ENCODE data around the gene FNDC11.
"Not testable (repeated sequence)": the region's sequence is repeated elsewhere in the genome, so short reads cannot be mapped to it uniquely, and the experiment has no call there.

FNDC11 gene, protein sequence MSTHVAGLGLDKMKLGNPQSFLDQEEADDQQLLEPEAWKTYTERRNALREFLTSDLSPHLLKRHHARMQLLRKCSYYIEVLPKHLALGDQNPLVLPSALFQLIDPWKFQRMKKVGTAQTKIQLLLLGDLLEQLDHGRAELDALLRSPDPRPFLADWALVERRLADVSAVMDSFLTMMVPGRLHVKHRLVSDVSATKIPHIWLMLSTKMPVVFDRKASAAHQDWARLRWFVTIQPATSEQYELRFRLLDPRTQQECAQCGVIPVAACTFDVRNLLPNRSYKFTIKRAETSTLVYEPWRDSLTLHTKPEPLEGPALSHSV

DNA sequence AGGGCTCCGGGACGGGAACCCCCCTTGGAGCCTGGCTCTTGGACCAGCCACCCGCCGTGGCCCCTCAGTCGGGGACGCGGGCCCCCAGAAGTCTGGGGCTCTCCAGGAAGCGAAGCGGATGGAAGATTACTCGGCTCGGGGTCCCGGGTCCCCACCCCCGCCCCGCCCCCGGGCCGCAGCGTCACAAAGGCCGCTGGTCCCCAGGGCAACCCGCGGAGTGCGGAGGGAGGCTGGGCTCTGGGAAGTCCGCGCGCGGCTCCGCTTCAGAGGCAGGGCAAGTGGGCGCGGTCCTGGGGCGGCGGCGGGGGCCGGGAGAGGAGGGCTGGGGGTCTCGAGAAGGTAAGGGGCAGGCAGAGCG is at the start of gene FNDC11:
TSS of gene FNDC11 (plus strand) at position 227 of the 358 bp plus-strand sequence. CDS start 1,505 bp downstream, outside the sequence.
- DNase-seq = peak; percentile 29

DNA sequence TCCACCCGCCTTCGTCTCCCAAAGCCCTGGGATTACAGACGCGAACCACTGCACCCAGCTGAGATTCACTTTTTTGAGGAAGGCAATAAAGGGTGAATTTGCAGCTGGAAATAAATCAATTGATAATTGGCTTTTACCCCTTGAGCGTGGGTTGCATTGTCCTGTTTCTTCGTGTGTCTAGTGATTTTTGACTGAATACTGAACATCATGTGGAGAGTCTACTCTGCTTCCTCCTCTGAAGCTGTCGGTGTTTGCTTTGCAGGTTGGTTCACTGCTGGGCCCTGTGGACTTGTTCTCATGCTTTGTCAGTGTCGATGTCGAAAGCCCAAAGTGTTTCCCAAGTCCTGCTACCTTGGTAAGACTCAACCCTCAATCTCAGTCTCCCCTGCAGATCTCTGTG is 49.3 kb upstream of the FNDC11 start:
- DNase-seq = no peak

GRCh38 chr20:63505281-63505680 is 48.7 kb upstream of the FNDC11 start:
- DNase-seq = no peak

DNA sequence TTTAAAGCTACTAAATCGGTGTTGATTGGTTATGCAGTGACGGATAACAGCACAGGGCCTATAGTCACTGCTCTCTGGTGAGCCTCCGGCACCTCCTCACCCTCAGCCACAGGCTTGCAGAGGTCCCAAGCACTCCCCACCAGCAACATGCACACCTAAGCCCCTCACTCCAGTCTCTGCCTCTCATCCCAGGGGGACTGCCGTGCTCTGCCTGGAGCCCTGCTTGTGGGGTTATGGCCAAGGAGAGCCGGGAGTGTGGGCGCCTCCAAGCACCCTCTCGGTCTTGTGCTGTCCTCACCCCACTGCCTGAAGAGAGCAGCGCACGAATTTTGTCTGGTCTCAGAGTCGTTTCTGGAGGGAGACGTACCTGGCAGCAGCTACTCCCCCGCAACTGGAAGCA is 48.2 kb upstream of the FNDC11 start:
- no peak for DNase-seq

GRCh38 chr20:63507083-63507743 is 46.7 kb upstream of the FNDC11 start:
- DNase-seq = no peak

DNA sequence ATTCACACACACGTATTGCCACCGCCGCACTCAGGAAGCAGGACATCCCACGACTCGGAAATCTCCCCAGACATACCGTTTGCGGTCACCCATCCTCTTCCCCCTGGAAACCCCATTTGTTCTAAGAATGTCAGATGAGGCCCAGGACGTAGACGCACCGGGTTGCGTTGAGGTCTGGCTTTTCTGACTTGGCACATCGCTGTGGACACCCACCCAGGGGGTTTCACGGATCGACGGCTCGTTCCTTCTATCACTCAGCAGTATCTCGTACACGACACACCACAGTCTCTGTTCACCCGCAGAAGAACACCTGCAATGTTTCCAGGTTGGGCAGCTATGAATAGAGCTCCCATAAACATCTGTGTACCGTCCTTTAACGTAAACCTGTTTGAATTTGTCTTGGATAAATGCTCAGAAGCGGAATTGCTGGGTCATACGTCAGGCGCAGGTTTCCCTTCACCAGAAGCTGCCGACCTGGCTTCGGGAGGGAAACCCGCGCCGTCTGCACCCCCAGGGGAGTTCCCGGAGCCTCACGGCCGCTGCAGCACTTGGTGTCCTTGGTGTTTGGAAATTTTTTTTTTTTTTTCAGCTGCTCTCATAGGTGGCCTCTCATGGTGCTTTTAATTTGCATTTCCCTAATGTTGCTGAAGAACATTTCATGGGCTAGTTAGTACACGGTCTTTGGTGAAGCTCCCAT is 45.7 kb upstream of the FNDC11 start:
- DNase-seq = peak; percentile 95

DNA sequence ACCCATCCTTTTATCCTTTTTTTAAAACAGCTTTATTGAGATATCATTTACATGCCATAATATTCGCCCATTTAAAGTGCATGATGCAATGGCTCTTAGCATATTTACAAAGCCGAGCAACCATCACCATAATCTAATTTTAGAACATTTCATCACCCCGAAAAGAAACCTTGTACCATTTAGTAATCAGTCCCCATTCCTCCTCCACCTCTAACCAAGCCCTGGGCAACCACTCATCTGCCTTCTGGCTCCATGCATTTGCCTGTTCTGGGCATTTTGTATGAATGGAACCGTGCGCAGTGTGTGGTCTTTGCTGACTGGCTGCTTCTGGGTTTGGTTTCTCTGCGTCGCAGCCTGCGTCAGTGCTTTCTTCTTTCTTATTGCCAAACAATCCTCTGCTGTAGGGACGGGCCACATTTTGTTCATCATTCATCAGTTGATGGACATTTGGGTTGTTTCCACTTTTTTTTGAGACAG is 44.8 kb upstream of the FNDC11 start:
- no peak for DNase-seq

- no peak for DNase-seq
These were observed 40.8 kb upstream of the FNDC11 start for GRCh38 chr20:63513207-63513606.

DNA sequence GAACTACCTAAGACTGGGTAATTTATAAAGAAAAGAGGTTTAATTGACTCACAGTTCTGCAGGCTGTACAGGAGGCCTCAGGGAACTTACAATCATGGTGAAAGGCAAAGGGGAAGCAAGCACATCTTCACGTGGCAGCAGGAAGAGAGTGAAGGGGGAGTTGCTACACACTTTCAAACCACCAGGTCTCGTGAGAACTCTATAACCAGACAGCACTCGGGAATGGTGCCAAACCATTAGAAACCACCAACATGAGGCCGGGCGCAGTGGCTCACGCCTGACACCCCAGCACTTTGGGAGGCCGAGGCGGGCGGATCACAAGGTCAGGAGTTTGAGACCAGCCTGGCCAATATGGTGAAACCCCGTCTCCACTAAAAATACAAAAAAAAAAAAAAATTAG is 39.4 kb upstream of the FNDC11 start:
- DNase-seq = not testable (repeated sequence)

DNA sequence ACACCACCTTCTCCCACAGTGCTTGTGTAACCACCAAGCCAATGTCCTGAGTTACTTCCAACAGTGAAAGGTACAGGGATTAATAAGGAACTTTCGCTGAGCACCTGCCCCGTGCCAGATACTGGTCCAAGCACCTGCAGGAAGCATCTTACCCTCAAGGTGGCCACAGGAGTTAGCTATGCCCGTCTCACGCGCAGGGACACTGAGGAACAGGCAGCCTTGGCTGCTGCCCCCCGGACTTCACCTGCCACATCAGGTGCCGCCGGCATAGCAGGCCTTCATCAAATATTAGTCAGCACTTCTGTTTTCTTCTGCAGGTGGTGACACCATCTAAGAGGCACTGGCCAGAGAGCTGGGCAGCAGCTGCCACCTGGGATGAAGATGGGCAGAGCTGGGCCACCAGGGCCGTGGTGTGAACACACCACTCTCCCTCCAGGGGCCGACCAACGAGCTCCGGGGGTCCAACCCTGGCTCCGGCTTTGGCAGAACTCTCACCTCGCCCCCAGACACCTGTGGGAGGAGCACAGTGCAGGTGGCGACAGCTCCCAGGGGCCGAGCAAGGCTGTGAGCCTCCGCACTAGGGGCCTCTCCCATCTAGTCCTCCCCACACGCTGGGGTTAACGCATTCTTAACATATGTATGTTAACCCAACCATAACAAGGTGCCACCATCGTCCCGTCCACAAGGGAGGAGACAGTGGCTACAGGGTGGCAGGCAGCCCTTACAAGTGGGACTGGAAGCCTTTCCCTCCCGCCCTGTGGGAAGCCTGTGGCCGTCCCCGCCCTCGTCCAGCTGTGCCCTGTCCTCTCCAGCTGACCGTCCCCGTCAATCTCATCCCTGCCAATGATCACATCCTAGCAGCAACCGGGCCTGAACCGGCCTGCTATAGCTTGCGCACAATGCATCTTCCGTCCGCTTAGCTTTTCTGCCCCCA is 36.3 kb upstream of the FNDC11 start:
- no peak for DNase-seq

- no peak for DNase-seq
These were observed 35.6 kb upstream of the FNDC11 start for GRCh38 chr20:63518351-63518861.

- no peak for DNase-seq
These were observed 34.9 kb upstream of the FNDC11 start for GRCh38 chr20:63518946-63519667.

- peak; percentile 77 for DNase-seq
These were observed 34.1 kb upstream of the FNDC11 start for GRCh38 chr20:63519668-63520503.

DNA sequence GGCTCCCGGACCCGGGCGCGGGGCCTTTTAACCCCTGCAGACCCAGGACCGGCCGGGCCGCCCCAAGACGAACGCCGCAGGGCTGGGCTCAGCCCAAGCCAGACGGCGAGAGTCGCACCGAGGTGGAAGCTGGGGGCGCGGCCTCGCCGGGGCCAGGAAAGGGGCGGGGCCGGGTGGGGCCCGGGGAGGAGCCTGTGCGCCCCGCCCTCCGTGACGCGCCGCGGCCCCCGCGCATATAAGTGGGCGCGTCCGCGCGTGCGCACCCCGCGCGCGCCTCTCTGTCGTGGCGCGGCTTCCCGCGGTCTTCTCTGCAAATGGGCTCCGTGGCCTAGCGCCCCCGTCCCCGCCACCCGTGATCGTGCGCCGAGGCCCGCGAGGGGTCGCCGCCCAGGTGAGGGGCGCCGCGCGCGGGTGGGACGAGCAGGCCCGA is 33.4 kb upstream of the FNDC11 start, which contains the start of gene PPDPF:
TSS of gene PPDPF (plus strand) at position 262 of the 430 bp plus-strand sequence. CDS start 544 bp downstream, outside the sequence.
- peak; percentile 77 for DNase-seq

GRCh38 chr20:63520934-63521601 is 32.9 kb upstream of the FNDC11 start:
- DNase-seq = peak; percentile 63

- DNase-seq = no peak
These were observed 32.4 kb upstream of the FNDC11 start for GRCh38 chr20:63521602-63522001.

DNA sequence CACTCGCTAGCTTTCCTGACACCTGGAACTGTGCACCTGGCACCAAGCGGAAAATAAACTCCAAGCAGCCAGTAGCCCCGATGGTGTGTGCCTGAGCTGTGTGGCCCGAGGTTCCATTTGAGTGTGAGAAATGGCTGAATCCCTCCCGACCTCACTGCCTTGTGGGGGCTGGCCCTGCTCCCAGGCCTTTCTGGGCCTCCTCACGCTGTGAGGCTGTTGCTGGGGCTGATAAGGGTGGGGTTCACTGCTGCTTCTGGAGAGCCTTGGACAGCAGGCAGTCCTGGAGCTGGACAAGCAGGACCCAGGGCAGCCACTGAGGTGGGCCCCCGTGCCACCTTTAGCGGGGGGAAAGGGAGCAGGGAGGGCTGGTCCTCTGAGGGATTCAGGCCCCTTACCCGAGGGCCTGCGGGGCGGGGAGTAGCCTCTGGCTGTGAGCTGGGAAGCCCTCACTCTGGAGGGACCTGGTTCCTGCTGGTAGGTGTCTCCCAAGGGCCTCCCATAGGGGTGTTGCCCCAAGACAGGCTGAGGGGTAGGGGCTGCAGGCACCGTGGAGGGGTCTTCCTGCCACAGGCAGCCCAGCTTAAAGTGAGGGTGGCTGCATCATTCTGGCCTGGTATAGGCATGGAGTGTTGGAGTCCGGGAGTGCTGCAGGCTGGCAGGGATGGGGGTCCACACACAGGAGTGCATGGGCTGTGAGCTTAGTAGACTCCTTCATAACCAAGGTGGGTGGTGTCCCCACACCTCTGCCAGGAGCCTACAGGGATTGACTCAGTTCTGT is 31.7 kb upstream of the FNDC11 start:
- DNase-seq = no peak

DNA sequence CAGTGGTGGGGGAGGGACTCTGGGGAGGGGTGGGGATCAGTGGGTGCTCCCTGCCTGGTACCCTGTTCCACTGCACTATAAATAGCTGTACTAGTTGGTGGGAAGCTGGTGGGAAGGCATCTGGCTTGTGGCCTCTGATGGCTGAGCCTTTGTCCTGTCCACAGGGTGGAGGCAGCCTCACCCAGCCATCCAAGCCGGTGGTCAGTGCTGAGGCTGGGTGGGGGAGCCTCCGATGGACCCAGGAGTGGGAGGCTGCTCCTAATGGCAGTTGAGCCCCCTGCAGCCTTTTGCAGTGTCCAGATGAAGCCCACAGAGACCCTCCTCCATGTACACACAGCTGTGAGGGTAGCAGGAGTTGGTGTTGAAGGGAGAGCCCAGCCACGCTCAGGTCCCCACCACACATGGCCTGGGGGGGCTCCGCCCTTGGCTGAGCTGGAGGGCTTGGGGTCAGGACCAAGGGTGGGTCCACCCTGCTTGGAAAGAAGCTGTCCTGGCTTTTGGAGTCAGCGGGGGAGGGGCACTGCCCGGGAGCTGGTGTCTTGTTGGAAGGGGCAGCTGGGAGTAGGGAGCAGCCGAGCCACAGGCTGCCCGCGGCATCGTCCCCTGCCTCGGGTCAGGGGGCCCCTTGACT is 30.9 kb upstream of the FNDC11 start:
- no peak for DNase-seq

DNA sequence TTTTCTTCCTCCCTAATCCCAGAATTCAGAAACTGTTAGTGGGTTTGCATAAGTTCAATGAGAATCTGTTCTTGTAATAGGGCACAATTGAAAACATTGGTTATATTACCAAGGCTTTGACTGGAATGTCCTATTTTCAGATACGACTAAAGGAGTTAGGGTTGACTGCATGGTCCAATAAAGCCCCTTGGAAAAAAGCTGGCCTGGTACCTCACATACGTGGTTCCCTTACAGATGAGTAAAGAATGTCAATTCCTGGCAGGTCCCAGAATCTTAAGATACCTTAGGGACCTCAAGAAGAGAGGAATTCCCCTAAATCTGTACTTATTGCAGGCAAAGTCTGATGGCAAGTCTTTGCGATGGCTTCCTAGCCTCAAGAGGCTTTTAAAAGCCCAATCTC is 28.8 kb upstream of the FNDC11 start:
- peak; percentile 25 for DNase-seq
